Measurements from ENCODE around the gene C2orf81.
"Not testable (repeated sequence)": the region's sequence is repeated elsewhere in the genome, so short reads cannot be mapped to it uniquely, and the experiment has no call there.

The C2orf81 gene

DNA sequence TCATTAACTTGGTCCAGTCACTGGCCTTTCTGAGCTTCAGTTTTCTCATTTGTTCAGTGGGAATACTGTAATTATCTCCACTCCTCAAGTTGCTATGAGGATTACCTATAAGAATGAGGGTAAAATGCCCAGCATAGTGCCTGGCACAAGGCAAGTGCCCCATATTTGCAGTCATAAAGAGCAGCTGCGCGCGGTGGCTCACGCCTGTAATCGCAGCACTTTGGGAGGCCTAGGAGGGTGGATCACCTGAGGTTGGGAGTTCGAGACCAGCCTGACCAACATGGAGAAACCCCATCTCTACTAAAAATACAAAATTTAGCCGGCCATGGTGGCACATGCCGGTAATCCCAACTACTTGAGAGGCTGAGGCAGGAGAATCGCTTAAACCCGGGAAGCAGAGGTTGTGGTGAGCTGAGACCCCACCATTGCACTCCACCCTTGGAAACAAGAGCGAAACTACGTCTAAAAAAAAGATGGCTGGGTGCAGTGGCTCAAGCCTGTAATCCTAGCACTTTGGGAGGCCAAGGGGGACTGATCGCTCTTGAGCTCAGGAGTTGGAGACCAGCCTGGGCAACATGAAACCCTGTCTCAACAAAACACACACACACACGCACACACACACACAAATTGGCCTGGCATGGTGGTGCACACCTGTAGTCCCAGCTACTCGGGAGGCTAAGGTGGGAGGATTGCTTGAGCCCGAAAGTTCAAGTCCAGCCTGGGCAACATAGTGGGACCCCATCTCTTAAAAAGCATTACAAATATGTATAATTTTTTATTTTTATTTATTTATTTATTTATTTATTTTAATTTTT is 21.3 kb upstream of the C2orf81 start:
- DNase-seq (ENCODE audit: low read depth in 1 of 2, low spot score in 1 of 2) = not testable (repeated sequence)

DNA sequence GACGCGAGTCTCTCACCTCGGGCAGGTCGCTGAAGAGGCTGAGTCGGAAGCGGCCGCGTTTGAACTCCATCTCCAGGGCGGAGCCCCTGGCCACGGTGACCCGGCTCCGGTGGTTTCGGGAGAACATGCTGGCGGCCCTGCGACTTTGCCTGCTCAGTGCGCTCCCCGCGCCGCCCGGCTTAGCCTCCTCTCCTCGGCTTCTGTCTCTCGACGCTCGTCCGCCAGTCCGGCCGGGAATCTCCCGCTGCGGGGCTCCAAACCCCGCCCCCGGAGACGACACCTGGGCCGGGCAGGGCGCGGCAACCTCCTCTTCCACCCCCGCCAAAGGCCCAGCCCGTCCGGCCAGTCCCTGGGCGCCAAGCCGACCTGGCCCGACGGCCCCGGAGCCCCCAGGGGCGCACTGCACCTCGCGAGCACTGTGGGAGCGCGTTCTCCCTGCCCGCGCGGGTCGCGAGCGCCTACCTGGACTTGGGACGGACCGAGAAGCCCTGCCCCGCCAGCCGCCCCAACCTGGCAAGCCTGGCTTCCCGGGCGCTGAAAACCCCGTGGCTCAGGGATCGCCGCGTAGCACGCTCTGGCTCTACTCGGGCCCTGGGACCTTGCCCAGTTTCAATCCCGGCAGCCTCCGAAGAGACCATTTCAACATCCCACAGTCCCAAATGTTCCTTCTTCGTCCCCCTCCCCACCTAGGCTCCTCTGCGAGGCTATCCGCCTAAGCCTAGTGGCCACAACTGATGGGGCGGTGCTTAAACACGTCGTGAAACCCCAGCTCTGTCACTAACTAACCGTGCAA is 20.5 kb upstream of the C2orf81 start, which contains the start of gene RTKN:
RTKN (minus strand) TSS at position 248 of the 793 bp plus-strand sequence; CDS start at position 127, 121 bp downstream.
- no peak for DNase-seq (ENCODE audit: low read depth in 1 of 2, low spot score in 1 of 2)

DNA sequence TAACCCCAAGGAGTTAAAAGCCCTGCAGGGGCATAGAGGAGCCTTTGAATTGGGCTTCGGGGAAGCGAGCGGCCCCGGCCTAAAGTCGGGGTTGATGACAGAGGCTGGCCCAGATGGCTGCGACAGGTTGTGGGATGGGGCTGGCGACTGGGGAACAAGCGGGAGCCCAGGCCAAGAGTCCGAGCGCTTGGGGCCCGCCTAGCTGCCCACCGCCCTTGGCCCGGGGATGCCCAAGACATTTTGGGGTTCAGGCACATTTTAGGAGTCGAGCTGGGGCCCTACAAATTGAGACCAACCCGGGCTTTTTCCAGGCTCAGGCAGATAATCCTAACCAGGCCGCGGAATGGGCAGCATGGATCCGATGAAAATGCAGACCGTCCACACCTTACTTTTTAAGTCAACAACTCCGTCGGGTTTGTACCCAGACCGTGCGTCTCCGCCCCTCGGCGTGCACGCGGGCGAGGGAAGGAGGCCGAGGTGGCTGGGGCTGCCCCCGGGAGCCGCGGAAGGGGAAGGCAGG is 19.8 kb upstream of the C2orf81 start:
- no peak for DNase-seq (ENCODE audit: low read depth in 1 of 2, low spot score in 1 of 2)

DNA sequence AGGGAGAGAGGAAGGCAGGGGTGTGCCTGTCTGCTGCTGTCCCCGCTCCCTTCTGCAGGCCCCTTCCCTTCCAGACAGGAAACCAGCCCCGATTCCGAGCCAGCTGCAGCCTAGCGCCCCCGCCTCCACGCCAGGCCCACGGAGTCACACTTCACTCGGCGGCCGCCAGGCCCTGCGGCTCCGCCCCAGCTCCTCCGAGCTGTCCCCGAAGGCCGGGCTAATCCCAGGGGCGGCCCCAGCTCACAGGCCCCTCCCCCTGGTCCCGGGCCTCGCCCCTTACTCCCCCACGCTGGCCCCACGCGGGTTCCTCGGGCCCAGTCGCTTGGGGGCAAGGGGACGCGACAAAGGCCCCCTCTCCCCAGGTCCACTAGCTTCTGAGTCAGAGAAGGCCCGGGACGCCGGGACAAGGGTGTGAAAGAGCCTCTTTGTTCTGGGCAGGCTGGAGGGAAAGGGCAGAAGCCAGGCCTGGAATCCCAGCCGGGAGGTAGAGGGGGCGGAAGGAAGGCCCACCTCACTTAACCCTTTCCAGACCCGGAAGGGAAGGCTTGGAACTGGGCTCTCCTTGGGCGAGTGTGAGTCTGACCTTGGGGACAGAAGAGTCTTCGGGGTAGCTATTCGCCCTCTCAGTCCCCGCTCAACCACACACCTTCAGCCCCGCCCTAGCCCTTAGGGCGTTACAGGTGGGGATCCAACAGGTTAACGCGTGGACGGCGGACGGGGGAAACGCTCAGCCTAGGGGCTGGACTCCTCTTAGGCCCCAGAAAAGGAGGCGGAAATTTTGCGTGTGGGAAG is 19.2 kb upstream of the C2orf81 start:
- DNase-seq (ENCODE audit: low read depth in 1 of 2, low spot score in 1 of 2) = no peak

DNA sequence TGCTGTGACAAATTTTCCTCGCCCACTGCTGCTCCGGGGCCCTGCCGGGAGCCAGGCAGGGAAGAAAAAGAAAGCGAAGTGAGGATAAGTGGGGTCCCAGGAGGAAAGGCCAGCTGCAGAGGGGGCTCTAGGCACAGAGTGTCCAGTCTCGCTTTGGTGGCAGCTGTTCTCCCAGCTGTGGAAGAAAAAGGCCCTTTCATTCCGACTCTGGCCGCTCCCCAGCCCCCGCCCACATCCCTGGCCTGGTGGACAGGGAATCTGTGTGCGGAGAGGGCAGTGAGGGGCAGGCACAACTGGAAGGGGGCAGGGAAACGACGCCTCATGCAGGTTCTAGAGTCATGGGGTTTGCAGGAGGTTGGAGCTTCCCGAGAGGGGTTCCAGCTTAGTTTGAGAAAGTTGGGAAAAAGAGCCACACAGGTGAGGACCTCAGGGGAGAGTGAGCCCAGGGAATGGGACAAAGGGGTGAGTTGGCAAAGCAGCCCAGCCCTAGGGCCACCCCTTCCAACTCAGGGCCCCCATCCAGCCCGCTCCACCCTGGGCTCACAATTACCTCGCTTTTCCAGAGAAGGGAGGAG is 18.5 kb upstream of the C2orf81 start:
- DNase-seq (ENCODE audit: low read depth in 1 of 2, low spot score in 1 of 2) = no peak

DNA sequence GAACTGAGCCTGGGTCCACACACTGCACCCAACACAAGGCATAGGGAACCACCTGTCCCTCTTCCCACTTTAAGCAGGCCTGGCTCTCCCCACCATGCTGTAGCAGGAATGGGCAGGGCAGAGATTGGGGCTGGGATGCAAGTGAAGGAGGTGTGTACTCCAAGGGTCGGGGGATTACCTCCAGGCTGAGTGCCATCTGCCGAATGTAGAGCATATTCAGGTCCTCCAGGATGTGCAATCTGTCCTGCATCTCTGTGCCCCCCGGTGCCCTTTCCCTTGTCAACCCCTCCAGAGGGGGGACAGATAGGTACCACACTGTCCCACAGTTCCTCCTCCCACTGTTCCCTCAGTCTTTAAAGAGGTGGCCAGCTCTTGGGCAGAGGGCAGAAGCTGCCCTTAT is 18.0 kb upstream of the C2orf81 start:
- DNase-seq (ENCODE audit: low read depth in 1 of 2, low spot score in 1 of 2) = no peak

DNA sequence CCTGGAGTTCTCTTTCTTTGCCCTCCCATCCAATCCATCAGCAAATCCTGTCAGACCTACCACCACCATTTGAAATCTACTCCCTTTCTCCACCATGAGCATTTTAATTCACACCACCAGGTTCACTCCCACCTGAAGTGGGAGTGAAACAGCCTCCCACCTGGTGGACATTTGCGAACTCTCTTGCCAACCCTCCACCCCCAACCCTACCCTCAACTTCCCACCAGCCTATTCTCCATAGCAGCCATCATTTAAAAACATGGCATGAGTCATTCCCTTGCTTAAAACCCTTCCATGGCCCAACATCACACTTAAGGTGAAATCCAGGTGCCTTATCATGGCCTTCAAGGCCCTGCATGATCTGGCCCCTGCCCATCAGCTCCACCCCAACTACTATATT is 16.8 kb upstream of the C2orf81 start:
- no peak for DNase-seq (ENCODE audit: low read depth in 1 of 2, low spot score in 1 of 2)

DNA sequence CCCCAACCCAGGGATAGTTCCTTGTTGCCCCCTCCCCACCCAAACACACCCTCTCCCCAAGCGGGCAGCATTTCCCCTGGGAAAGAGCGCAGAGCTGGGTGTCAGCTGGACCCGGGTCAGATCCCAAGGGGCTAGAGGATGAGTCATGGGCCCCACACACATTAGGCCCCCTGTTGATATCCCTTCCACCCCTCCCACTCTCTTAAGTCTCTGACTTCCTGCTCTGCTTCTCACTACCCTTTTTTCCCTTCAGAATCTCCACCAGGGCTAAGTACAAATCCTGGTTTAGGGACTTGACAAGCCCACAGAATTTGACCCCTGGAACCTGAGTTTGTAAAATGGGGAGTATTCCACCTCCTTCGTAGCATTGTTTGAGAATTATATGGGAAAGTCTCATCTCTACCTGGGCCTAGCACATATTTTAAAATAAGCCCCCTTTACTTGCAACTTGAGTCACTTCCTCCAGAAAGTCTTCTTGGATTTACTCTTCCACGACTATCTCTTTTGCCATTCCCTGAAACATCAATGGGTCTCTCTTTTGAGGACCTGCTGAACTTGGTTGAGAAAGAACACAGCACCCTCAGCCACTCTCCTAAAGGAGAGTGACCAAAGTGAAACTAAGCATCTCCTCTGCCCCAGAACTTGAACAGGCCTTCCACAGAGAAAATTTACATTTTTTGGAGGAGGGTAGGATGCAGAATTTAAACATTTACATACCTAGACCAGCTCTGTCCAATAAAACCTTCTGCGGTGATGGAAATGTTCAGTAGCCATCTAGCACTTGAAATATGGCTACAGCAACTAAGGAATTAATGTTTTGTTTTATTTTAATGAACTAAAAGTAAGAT is 15.7 kb upstream of the C2orf81 start:
- DNase-seq (ENCODE audit: low read depth in 1 of 2, low spot score in 1 of 2) = no peak

DNA sequence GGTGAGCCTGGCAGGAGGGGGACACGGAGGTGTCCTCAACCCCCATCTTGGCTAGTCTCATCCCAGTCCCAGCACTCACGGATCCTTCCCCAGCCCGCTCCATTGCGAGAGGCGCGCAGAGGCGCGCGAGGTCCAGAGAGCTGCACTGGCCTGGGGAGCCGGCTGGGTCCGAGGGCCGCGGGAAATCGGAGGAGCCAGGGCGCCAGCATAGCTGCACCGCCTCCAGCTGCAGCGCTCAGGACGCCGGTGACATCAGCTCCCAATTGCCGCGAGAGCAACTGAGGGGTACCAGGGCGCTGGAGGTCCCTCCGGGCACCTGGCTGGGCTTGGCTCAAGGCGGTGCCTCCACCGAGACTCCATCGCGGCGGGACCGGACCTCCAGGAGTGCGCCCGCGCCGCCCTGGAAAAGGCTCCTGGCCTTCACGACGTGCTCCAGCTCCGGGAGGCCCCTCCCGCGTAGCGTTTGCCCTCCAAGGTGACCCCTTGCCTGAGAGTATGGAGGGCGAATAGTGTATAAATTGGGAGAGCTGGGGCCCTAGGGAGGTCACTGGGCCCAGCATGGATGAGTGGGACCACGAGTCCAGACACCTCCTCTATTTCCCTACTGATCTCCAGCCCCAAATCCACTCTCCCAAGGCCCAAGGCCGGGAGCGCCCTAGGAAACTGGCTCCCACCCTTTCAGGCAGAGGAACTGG is 14.8 kb upstream of the C2orf81 start:
- no peak for DNase-seq (ENCODE audit: low read depth in 1 of 2, low spot score in 1 of 2)

DNA sequence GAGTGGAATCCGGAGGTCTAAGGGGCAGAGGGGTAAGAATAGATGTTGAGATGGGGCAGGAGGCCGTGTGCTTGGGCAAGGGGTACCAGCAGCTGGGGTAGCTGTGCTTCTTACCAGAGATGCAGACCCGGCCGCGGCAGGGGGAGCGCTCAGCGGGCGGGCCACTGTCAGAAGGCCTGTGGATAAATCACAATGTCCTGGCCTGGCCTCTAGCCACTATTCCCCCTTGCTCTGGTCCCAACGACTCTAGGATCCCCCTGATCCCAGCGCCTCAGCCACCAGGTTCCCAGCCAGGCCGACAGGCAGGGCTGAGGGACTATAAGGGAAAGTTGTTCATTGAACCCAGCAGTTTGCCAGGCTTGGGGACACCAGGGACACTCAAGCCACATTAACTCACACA is 9.1 kb upstream of the C2orf81 start:
- DNase-seq (ENCODE audit: low read depth in 1 of 2, low spot score in 1 of 2) = no peak

DNA sequence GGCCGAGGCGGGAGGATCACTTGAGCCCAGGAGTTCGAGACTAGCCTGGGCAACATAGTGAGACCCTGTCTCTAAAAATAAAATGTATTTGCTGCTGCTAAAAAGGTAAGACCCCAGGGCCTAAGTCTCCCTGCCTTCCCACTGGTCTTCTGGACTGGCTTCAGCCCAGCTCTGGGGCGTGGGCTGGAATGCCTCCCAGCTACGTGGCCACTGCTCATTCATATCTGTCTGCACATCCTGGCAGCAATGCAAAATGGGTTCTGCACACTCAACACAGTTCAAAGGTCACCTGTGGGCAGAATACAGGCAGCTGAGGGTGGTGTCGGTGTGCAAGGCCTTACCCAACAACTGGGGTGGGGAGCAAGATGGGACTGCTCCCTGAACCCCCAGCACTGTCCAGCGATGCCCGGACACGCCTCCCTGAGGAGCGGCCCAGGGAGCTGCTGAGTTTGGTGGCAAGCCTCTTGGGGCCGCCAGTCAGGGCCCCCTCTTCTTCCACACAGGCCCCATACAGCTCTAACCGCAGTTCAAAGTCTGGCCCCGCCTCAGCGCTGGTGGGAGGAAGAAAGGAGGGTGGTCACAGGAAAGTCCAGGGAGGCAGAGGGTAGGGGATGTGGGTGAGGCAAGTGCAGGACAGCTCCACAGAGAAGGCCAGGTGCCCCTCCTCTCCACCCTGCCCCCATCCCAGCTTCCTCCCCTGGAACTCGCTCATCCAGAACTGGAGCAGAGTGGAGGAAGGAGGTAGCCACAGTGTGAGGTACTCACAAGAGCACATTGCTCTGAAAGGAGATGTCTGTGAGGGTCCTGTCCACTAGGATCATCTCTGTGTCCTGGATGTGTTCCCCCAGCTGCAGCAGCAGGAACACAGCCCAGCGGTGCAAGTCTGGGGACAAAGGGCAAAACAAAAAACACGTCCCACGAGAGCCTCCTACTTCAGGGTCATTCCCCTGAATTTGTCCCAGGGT is 8.3 kb upstream of the C2orf81 start:
- DNase-seq (ENCODE audit: low read depth in 1 of 2, low spot score in 1 of 2) = no peak

DNA sequence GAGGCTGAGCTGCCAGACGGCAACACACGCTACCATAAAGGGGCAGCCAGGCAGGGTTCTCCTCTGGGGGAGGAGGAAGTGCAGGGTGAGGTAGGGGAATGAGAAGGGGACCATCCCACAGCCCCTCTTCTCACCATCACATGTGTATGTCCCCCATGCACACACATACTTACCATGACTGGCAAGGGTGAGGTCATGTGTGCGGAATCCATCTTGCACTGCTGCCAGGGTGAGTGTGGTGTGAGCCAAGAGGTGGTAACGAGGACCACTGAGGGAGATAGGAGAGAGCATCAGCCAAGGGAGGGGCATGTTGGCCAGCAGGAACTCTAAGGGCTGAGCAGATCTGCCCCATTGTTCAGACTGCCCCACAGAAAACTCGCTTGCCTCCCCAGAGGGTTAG is 7.3 kb upstream of the C2orf81 start:
- no peak for DNase-seq (ENCODE audit: low read depth in 1 of 2, low spot score in 1 of 2)

DNA sequence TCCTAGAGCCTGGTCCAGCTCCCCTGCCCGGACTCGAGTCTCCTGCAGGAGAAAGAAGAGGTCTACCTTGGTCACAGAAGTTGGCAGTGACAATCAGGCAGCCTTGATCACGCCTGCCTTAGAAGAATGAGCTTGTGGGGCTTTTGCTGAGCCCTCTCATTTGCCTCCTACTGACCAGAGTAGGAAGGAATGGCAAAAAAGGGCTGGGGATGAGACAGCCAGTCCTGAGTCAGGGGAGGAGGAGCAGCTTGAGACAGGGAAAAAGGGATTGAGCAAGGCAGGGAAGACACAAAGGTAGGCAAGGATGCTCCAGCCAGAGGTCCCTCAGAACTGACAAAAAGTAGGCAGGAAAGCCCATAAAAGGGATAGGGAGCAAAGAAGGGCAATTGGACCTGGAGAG is 6.1 kb upstream of the C2orf81 start:
- DNase-seq (ENCODE audit: low read depth in 1 of 2, low spot score in 1 of 2) = no peak

DNA sequence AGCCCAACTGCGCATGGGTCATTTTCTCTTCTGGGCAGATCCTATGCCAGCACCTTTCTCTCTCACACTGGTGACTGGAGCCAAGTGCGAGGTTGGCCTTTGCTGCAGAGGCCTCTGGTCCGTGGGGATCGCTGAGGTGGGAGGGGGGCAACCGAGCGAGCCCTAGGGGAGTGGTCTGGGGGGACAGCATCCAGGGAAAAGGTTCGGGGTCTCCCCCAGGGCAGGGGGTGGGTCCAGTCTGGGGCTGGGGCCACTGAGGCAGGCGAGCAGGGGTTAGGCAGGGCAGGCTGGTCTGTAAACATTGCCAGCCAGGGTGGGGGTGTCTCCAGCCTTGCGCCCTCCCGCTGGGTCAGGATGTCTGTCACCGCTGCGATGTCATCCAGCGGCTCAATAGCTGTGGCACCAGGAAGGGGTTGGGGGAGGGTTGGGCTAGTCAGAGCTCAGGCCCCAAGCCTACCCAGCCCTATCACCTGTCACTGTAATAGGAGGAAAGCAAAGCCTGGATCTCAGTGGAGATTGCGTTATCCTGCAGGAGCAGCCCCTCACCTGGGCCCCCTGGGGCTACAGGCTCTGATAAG is 4.9 kb upstream of the C2orf81 start:
- no peak for DNase-seq (ENCODE audit: low read depth in 1 of 2, low spot score in 1 of 2)

DNA sequence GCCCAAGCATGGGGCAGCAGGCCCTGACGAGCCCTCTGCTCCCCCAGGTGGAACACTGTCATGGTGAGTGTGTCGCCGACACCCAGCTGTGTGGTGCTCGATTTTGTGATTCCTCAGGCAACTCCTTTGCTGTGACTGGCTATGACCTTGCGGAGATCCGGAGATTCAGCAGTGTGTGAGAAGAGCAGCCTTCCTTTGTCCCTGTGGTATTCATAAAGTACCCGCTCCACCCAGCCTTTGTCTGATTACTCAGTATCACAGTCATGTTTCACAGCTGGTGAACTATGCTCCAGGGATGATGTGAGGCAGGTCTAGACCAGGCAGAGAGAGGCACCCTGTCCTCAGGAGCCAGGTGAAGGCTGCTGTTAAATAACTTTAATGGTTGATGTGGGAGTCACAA is 4.1 kb upstream of the C2orf81 start:
- no peak for DNase-seq (ENCODE audit: low read depth in 1 of 2, low spot score in 1 of 2)

DNA sequence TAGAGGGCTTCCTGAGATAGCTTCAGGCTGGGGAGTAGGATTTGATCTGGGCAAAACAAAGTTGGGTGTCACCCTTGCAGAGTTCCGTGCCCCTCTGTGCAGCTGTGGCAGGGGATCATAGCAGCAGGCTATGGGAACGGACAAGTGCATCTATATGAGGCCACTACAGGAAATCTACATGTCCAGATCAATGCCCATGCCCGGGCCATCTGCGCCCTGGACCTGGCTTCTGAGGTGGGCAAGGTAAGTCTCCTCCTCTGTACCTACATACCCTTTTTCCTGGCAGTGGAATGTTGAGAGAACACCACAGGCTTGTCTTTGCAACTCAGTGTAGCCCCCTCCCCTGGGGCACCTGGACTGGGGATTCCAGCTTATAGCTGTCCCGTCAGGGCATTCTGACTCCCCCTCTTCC is 3.6 kb upstream of the C2orf81 start:
- DNase-seq (ENCODE audit: low read depth in 1 of 2, low spot score in 1 of 2) = no peak

DNA sequence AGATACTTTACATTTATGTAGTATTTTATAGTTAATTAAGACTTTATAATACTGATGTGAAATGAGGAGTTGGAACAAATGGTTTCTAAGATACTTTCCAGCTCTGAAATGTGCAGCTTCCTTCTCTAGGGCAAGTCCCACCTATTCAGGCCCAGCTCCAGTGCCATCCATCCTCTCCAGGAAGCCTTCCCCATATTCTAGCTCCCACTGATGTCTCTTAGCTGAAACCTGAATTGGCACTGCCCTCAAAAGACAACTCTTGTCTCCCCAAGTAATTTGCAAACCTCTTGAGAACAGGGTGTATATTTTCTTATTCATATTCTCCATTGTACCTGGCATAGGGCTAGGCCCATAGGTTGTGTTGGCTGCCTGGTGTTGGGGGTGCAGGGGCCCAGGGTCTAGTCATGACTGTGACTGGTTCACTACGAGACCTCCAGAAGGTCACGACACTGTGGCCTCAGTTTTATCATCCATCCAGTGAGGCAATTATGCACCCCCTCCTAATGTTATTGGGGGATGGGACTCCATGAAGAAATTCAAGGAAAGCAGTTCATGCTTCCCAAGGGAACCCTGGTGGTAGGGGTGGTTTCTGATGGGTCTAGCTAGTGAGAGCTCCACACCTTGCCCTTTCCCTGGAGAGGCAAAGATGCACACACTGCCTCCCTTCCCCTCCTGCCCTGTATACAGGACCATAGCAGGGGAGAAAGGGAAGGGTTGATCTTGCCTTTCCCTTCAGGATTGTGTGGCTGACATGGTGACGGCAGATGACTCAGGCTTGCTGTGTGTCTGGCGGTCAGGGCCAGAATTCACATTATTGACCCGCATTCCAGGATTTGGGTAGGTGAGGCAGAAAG is 2.9 kb upstream of the C2orf81 start:
- no peak for DNase-seq (ENCODE audit: low read depth in 1 of 2, low spot score in 1 of 2)
